ENCODE results near the gene AGTPBP1.
"Not testable (repeated sequence)": the region's sequence is repeated elsewhere in the genome, so short reads cannot be mapped to it uniquely, and the experiment has no call there.

The AGTPBP1 gene

DNA sequence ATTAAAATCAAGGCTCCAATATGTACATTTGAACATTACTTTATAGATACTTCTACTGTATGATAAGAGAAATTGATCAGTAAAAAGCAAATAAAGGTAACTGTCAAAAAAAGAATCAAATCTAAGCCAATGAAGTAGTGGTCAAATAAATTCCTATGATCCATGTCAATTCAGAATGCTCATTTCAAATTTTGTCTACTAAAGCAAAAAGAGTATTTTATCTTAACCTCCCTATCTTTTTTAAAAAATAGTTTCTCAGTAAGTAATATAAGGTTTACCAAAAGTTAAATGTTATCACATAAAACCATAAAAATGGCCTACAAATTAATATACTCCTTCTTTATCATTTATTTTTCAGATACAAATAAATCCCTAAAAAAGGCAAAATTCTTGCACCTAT is 165.9 kb downstream of the AGTPBP1 start:
- Histone ChIP-seq H3K4me2 (ENCODE audit: low read length) (no peak overlapping the region), H3K9ac (no peak overlapping the region), H3K9me3 (ENCODE audit: control insufficient read depth, low read length) (no peaks in the 10 kb centered on the region), H3K36me3 (ENCODE audit: control insufficient read depth, insufficient read depth, low read length) (no peaks in the 10 kb centered on the region), H3K27me3 (ENCODE audit: control insufficient read depth, insufficient read depth, low read length) (no peaks in the 10 kb centered on the region), H2AFZ (no peak overlapping the region), H3K4me3 (ENCODE audit: low read depth, low read length) (no peak overlapping the region), H3K79me2 (no peaks in the 10 kb centered on the region), H3K4me1 (no peaks in the 10 kb centered on the region), H3K27ac (no peak overlapping the region)
- TF ChIP-seq, protein P1, sequence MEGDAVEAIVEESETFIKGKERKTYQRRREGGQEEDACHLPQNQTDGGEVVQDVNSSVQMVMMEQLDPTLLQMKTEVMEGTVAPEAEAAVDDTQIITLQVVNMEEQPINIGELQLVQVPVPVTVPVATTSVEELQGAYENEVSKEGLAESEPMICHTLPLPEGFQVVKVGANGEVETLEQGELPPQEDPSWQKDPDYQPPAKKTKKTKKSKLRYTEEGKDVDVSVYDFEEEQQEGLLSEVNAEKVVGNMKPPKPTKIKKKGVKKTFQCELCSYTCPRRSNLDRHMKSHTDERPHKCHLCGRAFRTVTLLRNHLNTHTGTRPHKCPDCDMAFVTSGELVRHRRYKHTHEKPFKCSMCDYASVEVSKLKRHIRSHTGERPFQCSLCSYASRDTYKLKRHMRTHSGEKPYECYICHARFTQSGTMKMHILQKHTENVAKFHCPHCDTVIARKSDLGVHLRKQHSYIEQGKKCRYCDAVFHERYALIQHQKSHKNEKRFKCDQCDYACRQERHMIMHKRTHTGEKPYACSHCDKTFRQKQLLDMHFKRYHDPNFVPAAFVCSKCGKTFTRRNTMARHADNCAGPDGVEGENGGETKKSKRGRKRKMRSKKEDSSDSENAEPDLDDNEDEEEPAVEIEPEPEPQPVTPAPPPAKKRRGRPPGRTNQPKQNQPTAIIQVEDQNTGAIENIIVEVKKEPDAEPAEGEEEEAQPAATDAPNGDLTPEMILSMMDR (IDR thresholded peaks at IDR 0.05) = no peak

DNA sequence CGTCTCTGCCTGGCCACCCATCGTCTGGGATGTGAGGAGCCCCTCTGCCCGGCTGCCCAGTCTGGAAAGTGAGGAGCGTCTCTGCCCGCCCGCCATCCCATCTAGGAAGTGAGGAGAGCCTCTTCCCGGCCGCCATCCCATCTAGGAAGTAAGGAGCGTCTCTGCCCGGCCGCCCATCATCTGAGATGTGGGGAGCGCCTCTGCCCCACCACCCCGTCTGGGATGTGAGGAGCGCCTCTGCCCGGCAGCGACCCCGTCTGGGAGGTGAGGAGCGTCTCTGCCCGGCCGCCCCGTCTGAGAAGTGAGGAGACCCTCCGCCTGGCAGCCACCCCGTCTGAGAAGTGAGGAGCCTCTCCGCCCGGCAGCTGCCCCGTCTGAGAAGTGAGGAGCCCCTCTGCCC is 168.2 kb downstream of the AGTPBP1 start:
- H3K4me3 ChIP-seq (ENCODE audit: low read depth, low read length); H3K4me2 ChIP-seq (ENCODE audit: low read length); H3K79me2 ChIP-seq; H3K9ac ChIP-seq; H3K27me3 ChIP-seq (ENCODE audit: control insufficient read depth, insufficient read depth, low read length); H2AFZ ChIP-seq; H3K4me1 ChIP-seq; H3K9me3 ChIP-seq (ENCODE audit: control insufficient read depth, low read length); H3K27ac ChIP-seq; H3K36me3 ChIP-seq (ENCODE audit: control insufficient read depth, insufficient read depth, low read length): not testable (repeated sequence)

DNA sequence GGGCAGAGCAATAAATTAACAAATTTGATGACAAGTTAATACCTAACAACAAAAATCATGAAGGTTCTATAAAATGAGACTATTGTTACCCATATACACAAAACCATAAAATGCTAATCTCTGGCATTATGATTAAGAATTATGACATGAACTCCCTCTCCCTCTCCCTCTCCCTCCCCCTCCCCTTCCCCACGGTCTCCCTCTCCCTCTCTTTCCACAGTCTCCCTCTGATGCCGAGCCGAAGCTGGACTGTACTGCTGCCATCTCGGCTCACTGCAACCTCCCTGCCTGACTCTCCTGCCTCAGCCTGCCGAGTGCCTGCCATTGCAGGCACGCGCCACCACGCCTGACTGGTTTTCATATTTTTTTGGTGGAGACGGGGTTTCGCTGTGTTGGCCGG is 168.8 kb downstream of the AGTPBP1 start:
- not testable (repeated sequence) for H3K9ac ChIP-seq; H3K27me3 ChIP-seq (ENCODE audit: control insufficient read depth, insufficient read depth, low read length); H2AFZ ChIP-seq; H3K36me3 ChIP-seq (ENCODE audit: control insufficient read depth, insufficient read depth, low read length); H3K79me2 ChIP-seq; H3K27ac ChIP-seq; H3K4me1 ChIP-seq; H3K9me3 ChIP-seq (ENCODE audit: control insufficient read depth, low read length); H3K4me2 ChIP-seq (ENCODE audit: low read length); H3K4me3 ChIP-seq (ENCODE audit: low read depth, low read length)

DNA sequence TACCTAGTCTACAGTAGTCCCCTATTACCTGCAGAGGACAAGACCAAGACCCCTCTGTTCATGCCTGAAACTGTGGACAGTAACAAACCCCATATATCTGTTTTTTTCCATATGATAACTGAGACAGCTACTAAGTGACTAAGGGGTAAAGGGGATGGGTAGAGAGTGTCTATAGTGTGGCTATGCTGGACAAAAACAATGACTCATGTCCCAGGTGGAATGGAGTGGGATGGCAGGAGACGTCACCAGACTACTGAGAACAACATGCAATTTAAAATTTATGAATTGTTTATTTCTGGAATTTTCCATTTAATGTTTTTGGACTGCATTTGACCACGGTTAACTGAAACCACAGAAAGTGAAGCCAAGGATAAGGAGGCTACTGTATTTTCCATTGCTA is 171.8 kb downstream of the AGTPBP1 start:
- Histone ChIP-seq H3K27me3 (ENCODE audit: control insufficient read depth, insufficient read depth, low read length) (no peaks in the 10 kb centered on the region), H3K4me1 (no peaks in the 10 kb centered on the region), H3K9ac (no peak overlapping the region), H3K79me2 (no peaks in the 10 kb centered on the region), H3K36me3 (ENCODE audit: control insufficient read depth, insufficient read depth, low read length) (no peaks in the 10 kb centered on the region), H3K9me3 (ENCODE audit: control insufficient read depth, low read length) (no peaks in the 10 kb centered on the region), H2AFZ (no peak overlapping the region), H3K27ac (no peak overlapping the region), H3K4me2 (ENCODE audit: low read length) (no peak overlapping the region), H3K4me3 (ENCODE audit: low read depth, low read length) (no peak overlapping the region)
- TF ChIP-seq, protein P1 (IDR thresholded peaks at IDR 0.05) = no peak

DNA sequence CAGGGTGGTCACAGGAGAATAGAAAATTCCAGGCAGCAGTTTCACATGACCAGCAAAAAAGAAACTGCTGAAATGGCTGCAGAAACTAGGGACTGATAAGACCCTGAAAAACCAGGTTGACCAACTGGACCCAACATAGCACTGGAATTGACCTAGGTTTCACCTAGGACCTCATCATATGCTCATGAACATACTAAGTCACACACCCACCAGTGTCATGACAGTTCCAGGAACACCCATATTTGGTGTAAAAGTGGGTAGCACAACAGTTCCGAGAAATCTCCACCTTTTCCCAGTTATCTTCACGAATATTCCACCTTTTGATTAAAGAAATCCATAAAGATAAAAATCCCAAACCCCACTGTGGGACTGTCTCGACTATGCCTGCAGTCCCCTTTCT is 182.2 kb downstream of the AGTPBP1 start:
- H3K27ac ChIP-seq = no peak overlapping the region
- H3K4me1 ChIP-seq = no peaks in the 10 kb centered on the region
- no peaks in the 10 kb centered on the region for H3K27me3 ChIP-seq (ENCODE audit: control insufficient read depth, insufficient read depth, low read length)
- H3K4me2 ChIP-seq (ENCODE audit: low read length) = no peak overlapping the region
- no peak overlapping the region for H2AFZ ChIP-seq
- TF ChIP-seq, protein P1 (IDR thresholded peaks at IDR 0.05) = no peak
- H3K36me3 ChIP-seq (ENCODE audit: control insufficient read depth, insufficient read depth, low read length) = no peaks in the 10 kb centered on the region
- no peaks in the 10 kb centered on the region for H3K9me3 ChIP-seq (ENCODE audit: control insufficient read depth, low read length)
- H3K4me3 ChIP-seq (ENCODE audit: low read depth, low read length) = no peak overlapping the region
- H3K79me2 ChIP-seq = no peaks in the 10 kb centered on the region
- no peak overlapping the region for H3K9ac ChIP-seq

DNA sequence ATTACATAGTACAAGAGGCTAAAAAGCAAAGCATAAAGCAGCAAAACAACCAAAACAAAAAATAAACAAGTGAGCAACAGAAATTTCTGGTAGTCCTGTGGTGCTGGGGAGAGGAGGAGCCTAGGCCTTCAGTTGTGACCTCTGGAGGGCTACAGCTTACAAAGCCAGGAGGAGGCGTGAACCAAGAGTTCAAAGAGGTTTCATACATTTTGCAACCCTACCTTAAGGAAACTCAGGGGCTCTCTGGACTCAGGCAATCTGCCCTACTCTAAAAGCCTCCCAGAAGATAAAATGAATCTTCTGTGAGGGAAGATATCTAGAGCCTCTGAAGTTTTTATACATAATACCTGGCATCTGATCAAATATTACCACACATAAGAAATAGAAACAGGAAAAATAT is 187.4 kb downstream of the AGTPBP1 start:
- Histone ChIP-seq H3K4me3 (ENCODE audit: low read depth, low read length) (no peak overlapping the region), H3K36me3 (ENCODE audit: control insufficient read depth, insufficient read depth, low read length) (no peaks in the 10 kb centered on the region), H3K79me2 (no peaks in the 10 kb centered on the region), H3K27ac (no peak overlapping the region), H3K9me3 (ENCODE audit: control insufficient read depth, low read length) (no peaks in the 10 kb centered on the region), H3K9ac (no peak overlapping the region), H3K27me3 (ENCODE audit: control insufficient read depth, insufficient read depth, low read length) (no peaks in the 10 kb centered on the region), H2AFZ (no peak overlapping the region), H3K4me2 (ENCODE audit: low read length) (no peak overlapping the region), H3K4me1 (no peaks in the 10 kb centered on the region)
- TF ChIP-seq, protein P1 (IDR thresholded peaks at IDR 0.05) = no peak
